DND-41 (cell line): ENCODE data around the gene EMP1.

Source experiments
- CTCF ChIP-seq: IDR thresholded peaks from 2 replicates; pipeline ENCODE4 v1.5.1; 2012; ENCODE audit warnings: borderline replicate concordance, low read length, moderate library complexity, mild to moderate bottlenecking; ENCODE audit not compliant: poor library complexity, severe bottlenecking; ENCODE audit errors: extremely low read depth
- EZH2 ChIP-seq: IDR thresholded peaks from 3 replicates; pipeline ENCODE4 v1.6.1; 2012; ENCODE audit warnings: borderline replicate concordance, low read depth, mild to moderate bottlenecking, moderate library complexity, low read length, inconsistent platforms; ENCODE audit not compliant: severe bottlenecking

DNA sequence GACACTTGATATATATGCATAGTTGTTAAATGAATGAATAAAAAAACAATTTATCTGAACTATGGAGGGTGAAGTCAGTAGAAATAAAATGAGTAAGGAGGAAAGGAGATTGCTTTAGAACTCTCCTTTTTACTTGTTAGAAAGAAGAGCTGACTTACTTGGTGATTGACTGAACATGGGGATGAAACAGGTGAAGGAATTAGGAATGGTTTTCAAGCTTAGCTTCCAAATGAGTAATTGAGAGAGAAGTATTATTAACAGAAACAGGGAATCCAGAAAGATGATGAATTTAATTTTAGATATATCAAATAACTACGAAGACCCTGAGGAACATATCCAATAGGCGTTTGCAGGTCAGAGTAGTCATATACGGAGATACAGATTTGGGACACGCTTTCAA lies 33.6 kb upstream of the EMP1 start:
- TF ChIP-seq EZH2 (no peak), CTCF (no peak)
